AG09319 (cell line): ENCODE results near the gene MVB12B.

Source experiments
- DNase-seq: peaks from one replicate; pipeline ENCODE4 v3.0.0-alpha.2; 2010; ENCODE audit warnings: low read depth; ENCODE audit errors: extremely low read depth
- CTCF ChIP-seq: IDR thresholded peaks from 2 replicates; pipeline ENCODE4 v1.5.1; 2011; ENCODE audit warnings: low read depth, mild to moderate bottlenecking, inconsistent platforms, low read length, moderate library complexity

The MVB12B gene

GRCh38 chr9:126327006-126327713, 531 bp downstream of the MVB12B start:
- DNase-seq, result no peak
- no peak for TF ChIP-seq CTCF

DNA sequence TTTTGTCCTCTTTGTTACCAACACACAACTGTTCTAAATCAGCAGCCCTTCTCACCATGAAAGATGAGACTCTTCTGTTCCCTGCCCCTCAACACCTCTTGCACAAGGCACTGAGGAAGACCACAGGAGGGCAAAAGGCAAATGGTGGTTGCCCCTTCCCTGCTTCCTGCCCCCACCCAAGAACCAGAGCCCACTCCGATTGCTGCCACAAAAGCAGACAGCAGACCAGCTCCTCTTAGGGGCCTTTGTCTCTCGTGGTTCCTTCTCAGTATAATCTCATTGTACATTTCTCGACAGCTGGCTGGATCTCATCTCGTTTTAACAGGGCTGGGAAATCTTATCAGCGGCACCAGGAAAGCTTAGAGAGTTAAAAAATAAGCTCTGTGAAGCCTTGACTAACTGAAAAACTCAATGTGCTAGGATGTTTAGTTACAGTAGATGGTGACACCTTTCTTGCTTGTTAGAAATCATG, 1.1 kb downstream of the MVB12B start:
- no peak for DNase-seq
- no peak for TF ChIP-seq CTCF

GRCh38 chr9:126328407-126328806, 1.8 kb downstream of the MVB12B start:
- no peak for TF ChIP-seq CTCF
- no peak for DNase-seq

GRCh38 chr9:126329476-126330275, 3.0 kb downstream of the MVB12B start:
- no peak for TF ChIP-seq CTCF

GRCh38 chr9:126330536-126330935, 3.9 kb downstream of the MVB12B start:
- TF ChIP-seq CTCF, result no peak
- no peak for DNase-seq

More at GRCh38 chr9:126329476-126330275, 3.0 kb downstream of the MVB12B start:
- DNase-seq, result no peak

DNA sequence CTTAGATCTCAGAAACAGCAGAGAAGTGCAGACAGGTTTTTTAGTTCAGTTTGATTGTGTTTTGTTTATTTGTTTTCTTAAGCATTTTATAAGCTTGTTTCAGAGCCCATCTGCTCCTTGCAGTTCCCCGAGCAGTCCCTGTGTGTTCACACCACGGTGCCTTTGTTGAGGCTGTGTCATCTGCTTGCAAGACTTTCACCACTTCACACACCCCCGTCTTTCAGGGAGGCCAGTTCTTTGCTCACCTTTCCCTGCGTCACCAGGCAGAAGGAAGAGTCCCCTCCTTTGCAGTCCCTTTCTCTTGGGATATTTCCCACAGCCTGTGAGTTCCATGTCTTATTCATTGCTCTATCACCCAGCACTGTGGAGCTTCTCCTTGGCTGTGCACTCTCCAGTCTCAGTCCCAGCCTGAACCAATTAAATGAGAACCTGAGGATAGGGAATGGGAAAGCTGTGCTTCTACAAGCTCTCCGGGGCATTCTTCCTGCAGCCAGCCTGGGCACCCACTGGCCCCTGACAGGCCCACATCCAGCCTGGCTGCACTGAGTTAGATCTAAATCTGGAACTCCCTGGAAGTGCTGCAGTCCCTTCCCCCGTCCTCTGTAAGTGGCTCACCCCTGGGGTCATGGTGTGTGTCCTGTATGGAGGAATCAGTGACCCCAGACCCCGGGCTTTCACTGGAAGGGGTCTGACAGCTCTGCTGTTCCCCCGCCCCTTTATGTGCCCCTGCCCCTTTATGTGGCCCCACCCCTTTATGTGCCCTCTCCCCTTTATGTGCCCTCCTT, 5.5 kb downstream of the MVB12B start:
- no peak for TF ChIP-seq CTCF

More for the DNA sequence above, 5.5 kb downstream of the MVB12B start:
- DNase-seq, result no peak
